Measurements from ENCODE around the gene NPS. TPM values are rescaled to one million over a fixed set of nuclear protein-coding genes. Genes with fewer than 3 reads are reported as not detected.

The NPS gene
- polyA plus RNA-seq: not detected
- long read RNA-seq, donor 1: 0 reads
- long read RNA-seq, donor 2: 0 reads
- long read RNA-seq, donor 3: 0 reads
- long read RNA-seq, donor 4: 0 reads
- long read RNA-seq, donor 5: 0 reads
- long read RNA-seq, donor 6: 0 reads
- long read RNA-seq, donor 7: 0 reads
- long read RNA-seq, donor 8: 0 reads
- long read RNA-seq, donor 9: 0 reads
- long read RNA-seq, donor 10: 0 reads
- long read RNA-seq, donor 11: 0 reads

- no peaks in the 10 kb centered on the region for H3K36me3 ChIP-seq (ENCODE audit: control insufficient read depth, insufficient read depth, low read length)
- H3K27ac ChIP-seq (ENCODE audit: low read length): no peak within 1 kb of the TSS
- H3K4me3 ChIP-seq (ENCODE audit: low read length): no peak within 1 kb of the TSS
- no peaks in the 10 kb centered on the region for H3K4me1 ChIP-seq (ENCODE audit: control insufficient read depth, insufficient read depth, low read length)
- no peaks in the 10 kb centered on the region for H3K27me3 ChIP-seq (ENCODE audit: control insufficient read depth, insufficient read depth, low read length)
- WGBS (ENCODE audit: insufficient coverage, low lambda C conversion rate): 50% methylated on average over 2 of the region's 4 CpGs
- no peak for DNase-seq
- H3K9me3 ChIP-seq (ENCODE audit: control insufficient read depth, low read depth, low read length): no peaks in the 10 kb centered on the region
Measured at GRCh38 chr10:127549009-127549408, at the start of gene NPS. NPS (plus strand) TSS chr10:127549309; CDS start chr10:127549369, 60 bp downstream.

GRCh38 chr10:127500127-127500526, 49.0 kb upstream of the NPS start:
- Histone ChIP-seq H3K27ac (ENCODE audit: low read length) (no peak overlapping the region), H3K4me1 (ENCODE audit: control insufficient read depth, insufficient read depth, low read length) (no peaks in the 10 kb centered on the region), H3K27me3 (ENCODE audit: control insufficient read depth, insufficient read depth, low read length) (no peaks in the 10 kb centered on the region), H3K4me3 (ENCODE audit: low read length) (no peak overlapping the region), H3K9me3 (ENCODE audit: control insufficient read depth, low read depth, low read length) (no peaks in the 10 kb centered on the region), H3K36me3 (ENCODE audit: control insufficient read depth, insufficient read depth, low read length) (no peaks in the 10 kb centered on the region)
- DNase-seq: no peak
- WGBS (ENCODE audit: insufficient coverage, low lambda C conversion rate): 83% methylated on average over 2 of the region's 8 CpGs

- Histone ChIP-seq H3K27ac (ENCODE audit: low read length) (no peak overlapping the region), H3K36me3 (ENCODE audit: control insufficient read depth, insufficient read depth, low read length) (no peaks in the 10 kb centered on the region), H3K4me1 (ENCODE audit: control insufficient read depth, insufficient read depth, low read length) (no peaks in the 10 kb centered on the region), H3K4me3 (ENCODE audit: low read length) (no peak overlapping the region), H3K27me3 (ENCODE audit: control insufficient read depth, insufficient read depth, low read length) (peaks cover 2% of the 10 kb centered on the region), H3K9me3 (ENCODE audit: control insufficient read depth, low read depth, low read length) (no peaks in the 10 kb centered on the region)
- no peak for DNase-seq
- WGBS (ENCODE audit: insufficient coverage, low lambda C conversion rate): 94% methylated on average over 7 of the region's 9 CpGs
Measured at GRCh38 chr10:127506094-127506493, 43.0 kb upstream of the NPS start.

- Histone ChIP-seq H3K27me3 (ENCODE audit: control insufficient read depth, insufficient read depth, low read length) (no peaks in the 10 kb centered on the region), H3K9me3 (ENCODE audit: control insufficient read depth, low read depth, low read length) (no peaks in the 10 kb centered on the region), H3K27ac (ENCODE audit: low read length) (no peak overlapping the region), H3K36me3 (ENCODE audit: control insufficient read depth, insufficient read depth, low read length) (no peaks in the 10 kb centered on the region), H3K4me3 (ENCODE audit: low read length) (no peak overlapping the region), H3K4me1 (ENCODE audit: control insufficient read depth, insufficient read depth, low read length) (no peaks in the 10 kb centered on the region)
- WGBS (ENCODE audit: insufficient coverage, low lambda C conversion rate): 100% methylated on average over 1 of the region's 3 CpGs
- no peak for DNase-seq
Measured at GRCh38 chr10:127522298-127522697, 26.8 kb upstream of the NPS start.

GRCh38 chr10:127523476-127523875, 25.6 kb upstream of the NPS start:
- DNase-seq: no peak
- H3K27ac ChIP-seq (ENCODE audit: low read length): no peak overlapping the region
- 92% methylated on average over 2 of the region's 6 CpGs for WGBS (ENCODE audit: insufficient coverage, low lambda C conversion rate)

GRCh38 chr10:127524229-127524628, 24.9 kb upstream of the NPS start:
- Histone ChIP-seq H3K27me3 (ENCODE audit: control insufficient read depth, insufficient read depth, low read length) (peaks cover 2% of the 10 kb centered on the region), H3K9me3 (ENCODE audit: control insufficient read depth, low read depth, low read length) (no peaks in the 10 kb centered on the region), H3K27ac (ENCODE audit: low read length) (no peak overlapping the region), H3K4me1 (ENCODE audit: control insufficient read depth, insufficient read depth, low read length) (no peaks in the 10 kb centered on the region), H3K4me3 (ENCODE audit: low read length) (no peak overlapping the region), H3K36me3 (ENCODE audit: control insufficient read depth, insufficient read depth, low read length) (no peaks in the 10 kb centered on the region)
- DNase-seq: no peak
- WGBS (ENCODE audit: insufficient coverage, low lambda C conversion rate): no CpG with 5 or more reads among the region's 1 CpG

More at GRCh38 chr10:127523476-127523875, 25.6 kb upstream of the NPS start:
- Histone ChIP-seq H3K36me3 (ENCODE audit: control insufficient read depth, insufficient read depth, low read length) (no peaks in the 10 kb centered on the region), H3K27me3 (ENCODE audit: control insufficient read depth, insufficient read depth, low read length) (no peaks in the 10 kb centered on the region), H3K4me1 (ENCODE audit: control insufficient read depth, insufficient read depth, low read length) (no peaks in the 10 kb centered on the region), H3K9me3 (ENCODE audit: control insufficient read depth, low read depth, low read length) (no peaks in the 10 kb centered on the region), H3K4me3 (ENCODE audit: low read length) (no peak overlapping the region)

- Histone ChIP-seq H3K9me3 (ENCODE audit: control insufficient read depth, low read depth, low read length) (no peaks in the 10 kb centered on the region), H3K4me1 (ENCODE audit: control insufficient read depth, insufficient read depth, low read length) (no peaks in the 10 kb centered on the region), H3K4me3 (ENCODE audit: low read length) (no peak overlapping the region), H3K36me3 (ENCODE audit: control insufficient read depth, insufficient read depth, low read length) (no peaks in the 10 kb centered on the region), H3K27ac (ENCODE audit: low read length) (no peak overlapping the region), H3K27me3 (ENCODE audit: control insufficient read depth, insufficient read depth, low read length) (peaks cover 2% of the 10 kb centered on the region)
- WGBS (ENCODE audit: insufficient coverage, low lambda C conversion rate): 80% methylated on average over 1 of the region's 7 CpGs
- DNase-seq: no peak
Measured at GRCh38 chr10:127524908-127525665, 24.0 kb upstream of the NPS start.

- no CpG with 5 or more reads among the region's 3 CpGs for WGBS (ENCODE audit: insufficient coverage, low lambda C conversion rate)
- no peak overlapping the region for H3K27ac ChIP-seq (ENCODE audit: low read length)
- H3K36me3 ChIP-seq (ENCODE audit: control insufficient read depth, insufficient read depth, low read length): no peaks in the 10 kb centered on the region
- no peak for DNase-seq
- H3K4me1 ChIP-seq (ENCODE audit: control insufficient read depth, insufficient read depth, low read length): no peaks in the 10 kb centered on the region
- no peaks in the 10 kb centered on the region for H3K9me3 ChIP-seq (ENCODE audit: control insufficient read depth, low read depth, low read length)
- peaks cover 2% of the 10 kb centered on the region for H3K27me3 ChIP-seq (ENCODE audit: control insufficient read depth, insufficient read depth, low read length)
- no peak overlapping the region for H3K4me3 ChIP-seq (ENCODE audit: low read length)
Measured at GRCh38 chr10:127525686-127526085, 23.4 kb upstream of the NPS start.

- Histone ChIP-seq H3K27me3 (ENCODE audit: control insufficient read depth, insufficient read depth, low read length) (peaks cover 2% of the 10 kb centered on the region), H3K9me3 (ENCODE audit: control insufficient read depth, low read depth, low read length) (no peaks in the 10 kb centered on the region), H3K4me1 (ENCODE audit: control insufficient read depth, insufficient read depth, low read length) (no peaks in the 10 kb centered on the region), H3K36me3 (ENCODE audit: control insufficient read depth, insufficient read depth, low read length) (no peaks in the 10 kb centered on the region), H3K27ac (ENCODE audit: low read length) (no peak overlapping the region), H3K4me3 (ENCODE audit: low read length) (no peak overlapping the region)
- WGBS (ENCODE audit: insufficient coverage, low lambda C conversion rate): no CpG with 5 or more reads among the region's 4 CpGs
- no peak for DNase-seq
Measured at GRCh38 chr10:127526161-127526560, 22.9 kb upstream of the NPS start.

GRCh38 chr10:127527320-127527719, 21.8 kb upstream of the NPS start:
- Histone ChIP-seq H3K9me3 (ENCODE audit: control insufficient read depth, low read depth, low read length) (no peaks in the 10 kb centered on the region), H3K4me1 (ENCODE audit: control insufficient read depth, insufficient read depth, low read length) (no peaks in the 10 kb centered on the region), H3K36me3 (ENCODE audit: control insufficient read depth, insufficient read depth, low read length) (no peaks in the 10 kb centered on the region), H3K27me3 (ENCODE audit: control insufficient read depth, insufficient read depth, low read length) (peaks cover 2% of the 10 kb centered on the region), H3K27ac (ENCODE audit: low read length) (no peak overlapping the region), H3K4me3 (ENCODE audit: low read length) (no peak overlapping the region)
- no peak for DNase-seq
- 80% methylated on average over 2 of the region's 4 CpGs for WGBS (ENCODE audit: insufficient coverage, low lambda C conversion rate)
